Measurements from ENCODE around the gene MIGA2.
A peak's percentile ranks its signal among the peaks of the same experiment; 100 is the strongest.

MIGA2 gene

DNA sequence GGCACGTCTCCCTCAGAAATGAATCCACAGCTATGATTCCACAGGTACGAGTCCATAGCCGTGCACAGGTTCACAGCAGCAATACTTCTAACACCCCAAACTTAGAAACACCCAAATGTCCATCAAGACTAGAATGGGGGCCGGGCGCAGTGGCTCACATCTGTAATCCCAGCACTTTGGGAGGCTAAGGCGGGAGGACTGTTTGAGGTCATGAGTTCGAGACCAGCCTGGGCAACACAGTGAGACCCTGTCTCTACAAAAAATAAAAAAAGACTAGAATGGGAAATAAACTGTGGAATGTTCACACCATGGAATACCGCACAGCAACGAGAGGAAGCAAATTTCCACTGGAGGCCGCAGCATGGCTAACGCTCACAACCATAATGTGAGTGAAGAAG lies 40.2 kb downstream of the MIGA2 start:
- no peak for TF ChIP-seq ZFX (IDR thresholded peaks at IDR 0.05; ENCODE audit: borderline replicate concordance)
- TF ChIP-seq CTCF (IDR thresholded peaks at IDR 0.05) = no peak
- no peak overlapping the region for H3K27ac ChIP-seq

GRCh38 chr9:129077236-129077635 lies 40.8 kb downstream of the MIGA2 start:
- TF ChIP-seq CTCF (IDR thresholded peaks at IDR 0.05) = no peak

DNA sequence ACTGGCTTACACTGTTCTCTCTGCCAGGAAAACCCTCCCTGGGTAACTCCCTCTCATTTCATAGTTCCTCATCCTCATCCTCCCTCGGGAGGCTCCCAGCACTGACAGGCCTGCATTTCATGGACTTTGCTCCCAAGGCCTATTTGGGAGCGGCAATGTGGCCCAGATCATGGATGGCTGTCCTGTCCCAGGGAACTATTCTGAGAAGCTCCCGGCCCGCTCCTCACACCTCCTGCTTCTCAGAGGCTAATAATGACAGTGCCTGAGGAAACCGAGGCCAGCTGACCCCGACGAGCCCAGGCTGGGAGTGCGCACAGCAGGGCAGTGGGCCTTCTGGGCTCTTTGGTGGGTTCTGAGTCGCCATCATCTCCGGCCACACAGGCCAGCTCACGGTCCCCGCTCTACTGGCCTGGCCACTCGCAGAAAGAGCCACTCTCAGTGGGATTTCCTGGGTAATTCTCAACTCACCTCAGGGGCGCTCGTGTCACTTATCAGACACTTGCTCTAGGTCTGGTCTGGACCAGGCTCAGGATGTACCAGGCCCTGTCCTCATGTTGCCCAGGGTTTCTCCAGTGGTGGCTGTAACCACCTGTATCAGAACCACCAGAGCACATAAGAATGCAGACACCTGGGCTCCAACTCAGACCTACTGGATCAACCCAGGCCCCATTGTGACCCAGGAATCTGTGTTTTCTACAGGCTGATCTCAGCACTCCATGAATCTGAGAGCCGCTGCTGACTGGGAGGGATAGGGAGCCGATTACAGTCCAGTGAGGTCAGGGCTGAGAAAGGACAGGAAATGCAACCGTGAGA lies 42.5 kb downstream of the MIGA2 start:
- H3K27ac ChIP-seq = no peak overlapping the region; the same call in 1 of the 2 replicates
- no peak for TF ChIP-seq ZFX (IDR thresholded peaks at IDR 0.05; ENCODE audit: borderline replicate concordance)
- no peak for TF ChIP-seq CTCF (IDR thresholded peaks at IDR 0.05)

More at GRCh38 chr9:129077236-129077635, 40.8 kb downstream of the MIGA2 start:
- H3K27ac ChIP-seq = no peak overlapping the region

GRCh38 chr9:129079829-129080228 lies 43.4 kb downstream of the MIGA2 start:
- TF ChIP-seq ZFX (IDR thresholded peaks at IDR 0.05; ENCODE audit: borderline replicate concordance) (no peak), CTCF (IDR thresholded peaks at IDR 0.05) (no peak)
- H3K27ac ChIP-seq = peak overlapping the region; percentile 38

GRCh38 chr9:129080298-129080600 lies 43.8 kb downstream of the MIGA2 start:
- no peak for TF ChIP-seq CTCF (IDR thresholded peaks at IDR 0.05)
- no peak for TF ChIP-seq ZFX (IDR thresholded peaks at IDR 0.05; ENCODE audit: borderline replicate concordance)
- H3K27ac ChIP-seq = peak overlapping the region; percentile 38

DNA sequence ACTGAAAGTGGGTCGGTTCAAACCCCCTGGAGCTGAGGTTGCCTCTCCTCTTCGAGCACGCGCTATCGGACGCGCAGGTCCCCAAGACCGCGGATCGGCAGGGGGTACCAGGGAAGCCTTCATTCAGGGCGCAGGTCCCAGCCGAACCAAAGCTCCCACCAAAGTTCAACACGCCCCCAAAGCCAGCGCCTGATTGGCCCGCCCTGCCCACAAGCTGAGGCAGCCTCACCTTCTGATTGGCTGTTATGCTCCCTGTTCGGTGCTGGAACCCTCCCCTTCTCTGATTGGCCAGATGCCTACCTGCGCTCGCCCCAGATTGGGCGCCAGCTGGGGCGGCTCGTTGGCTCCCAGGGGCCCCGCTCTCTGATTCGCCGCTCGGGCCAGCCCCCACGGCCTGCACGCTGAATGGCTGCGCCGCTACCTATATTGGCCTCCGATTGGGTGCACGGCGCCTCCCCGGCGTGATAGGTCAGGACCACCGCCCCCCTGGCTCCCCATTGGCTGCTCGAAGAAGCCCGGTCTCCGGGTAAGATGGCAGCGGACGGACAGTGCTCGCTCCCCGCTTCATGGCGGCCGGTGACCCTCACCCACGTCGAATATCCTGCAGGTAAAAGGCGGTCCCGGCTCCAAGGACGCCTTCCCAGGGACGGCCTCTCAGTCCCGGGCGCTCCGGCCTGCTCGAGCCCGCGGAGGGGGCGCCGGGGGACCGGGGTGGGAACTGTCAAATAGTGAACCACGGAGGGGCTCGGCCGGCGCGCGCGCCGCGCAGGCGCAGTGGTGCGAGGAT lies 44.4 kb downstream of the MIGA2 start, which contains the start of gene DOLPP1:
Gene DOLPP1 (plus strand): TSS at position 511 of the 787 bp plus-strand sequence. CDS start 21 bp downstream, at position 532.
- peak within 1 kb of the TSS; percentile 64 for H3K27ac ChIP-seq
- TF ChIP-seq CTCF (IDR thresholded peaks at IDR 0.05) = no peak
- TF ChIP-seq ZFX (IDR thresholded peaks at IDR 0.05; ENCODE audit: borderline replicate concordance) = no peak

GRCh38 chr9:129081388-129081904 lies 45.0 kb downstream of the MIGA2 start:
- TF ChIP-seq ZFX (IDR thresholded peaks at IDR 0.05; ENCODE audit: borderline replicate concordance) (no peak), CTCF (IDR thresholded peaks at IDR 0.05) (no peak)

More at GRCh38 chr9:129081388-129081904, 45.0 kb downstream of the MIGA2 start:
- H3K27ac ChIP-seq = peak overlapping the region; percentile 64

All from 22Rv1 (cell line).